ENCODE data around the gene MRPL58.

- TF ChIP-seq CTCF (IDR thresholded peaks at IDR 0.05) (no peak), POLR2A (IDR thresholded peaks at IDR 0.05) (no peak)
These were observed 29.3 kb downstream of the MRPL58 start for GRCh38 chr17:75041656-75042280.

Data from body of pancreas (tissue), 4 donors.